Epithelial cell of proximal tubule (primary cell): ENCODE data around the gene MRPL43. TPM values are rescaled to one million over a fixed set of nuclear protein-coding genes. Genes with fewer than 3 reads are reported as not detected.

Experiments used
- DNase-seq: peaks from one replicate; pipeline ENCODE4 v3.0.0-alpha.2; 2011; ENCODE audit warnings: low read depth
- H3K4me3 ChIP-seq: 2 replicates; pipeline ENCODE4 v1.5.1; 2011; ENCODE audit warnings: low read depth, mild to moderate bottlenecking, low read length
- CTCF ChIP-seq: conservative IDR thresholded peaks from 2 replicates; pipeline ENCODE4 v1.5.1; 2012; ENCODE audit warnings: low read depth, mild to moderate bottlenecking, low read length
- total RNA-seq: library from RNA; depleted of rRNA; stranded (reverse); fragments of >200 nt; gene quantifications from 2 replicates; pipeline ENCODE4 v1.2.3, GENCODE V29; 2015

Gene MRPL43
- total RNA-seq, 1 donor from 2014 or later: 99.6 TPM

- peak overlapping the region; percentile 92 for H3K4me3 ChIP-seq
- no peak for TF ChIP-seq CTCF
- DNase-seq: no peak
Measured at GRCh38 chr10:101031796-101032636, 44.7 kb upstream of the MRPL43 start.

DNA sequence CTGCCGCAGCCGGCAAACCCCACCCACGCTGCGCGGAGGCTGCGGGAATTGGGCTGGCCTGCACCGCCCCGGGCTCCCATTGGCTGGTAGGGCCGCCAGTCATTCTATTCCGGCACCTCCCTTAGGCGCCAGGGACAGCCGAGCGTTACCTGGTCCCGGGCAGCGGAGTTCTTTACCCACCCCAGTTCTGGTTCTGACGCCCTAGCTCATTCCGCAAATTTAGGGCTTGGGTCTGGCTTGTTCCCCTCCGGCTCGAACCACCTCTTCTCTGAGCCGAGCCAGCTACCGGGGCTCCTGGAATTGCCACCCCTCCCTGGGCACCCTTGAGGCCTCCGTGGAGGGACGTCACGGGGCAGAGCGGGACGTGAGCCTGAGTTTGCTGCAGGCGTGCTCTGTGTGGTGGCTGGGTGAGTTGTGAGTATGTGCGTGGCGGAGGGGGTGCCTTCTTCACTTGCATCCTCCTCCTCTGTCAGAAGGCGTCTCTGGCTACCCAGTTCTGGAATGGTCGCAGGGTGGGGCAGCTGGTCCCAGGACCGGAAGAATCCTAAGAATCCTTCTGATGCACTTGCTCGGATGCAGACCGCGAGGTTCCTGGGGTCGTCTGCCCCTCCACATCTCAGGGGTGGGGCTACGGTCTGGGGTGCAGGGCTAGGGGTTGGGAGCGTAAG is 44.0 kb upstream of the MRPL43 start, which contains the start of the genes PDZD7 and SFXN3:
Gene PDZD7 (minus strand): TSS at position 2 of the 668 bp plus-strand sequence. CDS start 910 bp downstream, outside the sequence.
Gene SFXN3 (plus strand): TSS at position 107 of the 668 bp plus-strand sequence. CDS start 3,461 bp downstream, outside the sequence.
- TF ChIP-seq CTCF: no peak
- H3K4me3 ChIP-seq: peak within 1 kb of the TSS; percentile 92
- DNase-seq: no peak

GRCh38 chr10:101030496-101031127 is 43.3 kb upstream of the MRPL43 start:
- TF ChIP-seq CTCF: no peak
- peak overlapping the region; percentile 92 for H3K4me3 ChIP-seq
- no peak for DNase-seq

GRCh38 chr10:101029520-101030295 is 42.4 kb upstream of the MRPL43 start:
- H3K4me3 ChIP-seq: no peak overlapping the region
- no peak for DNase-seq
- peak; percentile 20 for TF ChIP-seq CTCF

DNA sequence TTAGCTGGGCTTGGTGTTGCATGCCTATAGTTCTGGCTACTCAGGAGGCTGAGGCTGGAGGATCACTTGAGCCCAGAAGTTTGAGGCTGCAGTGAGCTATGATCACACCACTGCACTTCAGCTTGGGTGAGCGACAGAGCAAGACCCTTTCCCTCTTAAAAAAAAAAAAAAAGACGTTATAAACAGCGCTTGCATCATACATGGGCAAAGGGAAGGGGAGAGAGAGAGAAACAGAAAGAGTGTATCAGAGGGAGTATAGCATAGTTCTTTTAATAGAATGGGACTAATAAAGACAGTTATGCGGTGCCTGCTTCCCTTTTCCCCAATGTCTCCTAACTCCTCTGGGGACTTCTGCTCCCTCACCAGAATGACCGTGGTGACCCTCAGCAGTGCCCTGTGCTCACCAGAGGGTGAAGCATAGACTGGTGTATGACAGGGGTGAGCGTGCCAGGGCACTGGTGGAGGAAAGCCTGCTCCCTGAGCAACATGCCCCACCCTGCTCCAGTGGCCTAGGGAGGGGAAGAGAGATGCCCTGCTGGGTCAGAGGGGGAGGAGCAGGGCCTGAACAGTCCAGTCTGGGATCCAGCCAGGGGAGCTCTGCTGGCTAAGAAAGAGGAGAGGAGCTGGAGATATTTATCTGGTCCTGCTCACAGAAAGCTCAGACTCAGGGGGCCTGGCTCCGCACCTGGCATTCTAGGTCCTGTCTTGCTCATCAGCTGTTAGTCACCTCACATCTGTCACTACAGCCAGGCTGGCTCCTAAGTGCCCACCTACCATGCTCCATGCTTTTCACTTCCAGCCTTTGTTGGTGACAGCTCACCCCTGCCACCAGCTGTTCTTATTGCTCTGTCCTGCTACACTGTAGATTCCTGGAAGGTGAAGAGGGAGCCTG is 41.4 kb upstream of the MRPL43 start:
- TF ChIP-seq CTCF: no peak
- no peak overlapping the region for H3K4me3 ChIP-seq
- DNase-seq: no peak
